Measurements from ENCODE around the gene CAB39. TPM values are rescaled to one million over a fixed set of nuclear protein-coding genes. Genes with fewer than 3 reads are reported as not detected.

The CAB39 gene
- polyA plus RNA-seq, 4 donors = 38.2 to 92.2 (median 56.5) TPM

GRCh38 chr2:230779126-230779525 is 66.5 kb downstream of the CAB39 start:
- H3K36me3 ChIP-seq (ENCODE audit: control insufficient read depth in 3 of 3, insufficient read depth in 2 of 3, low read depth in 1 of 3, low read length in 3 of 3) = peaks cover 0 to 19% (median 0%) of the 10 kb centered on the region in 3 donors
- no peak overlapping the region for H3K27ac ChIP-seq (ENCODE audit: low read depth in 1 of 3, low read length in 2 of 3)
- peaks cover 0 to 3% of the 10 kb centered on the region in 2 donors for H3K9me3 ChIP-seq (ENCODE audit: control insufficient read depth in 2 of 2, insufficient read depth in 1 of 2, low read depth in 1 of 2, low read length in 1 of 2)
- H3K4me1 ChIP-seq (ENCODE audit: control insufficient read depth in 3 of 3, insufficient read depth in 2 of 3, low read depth in 1 of 3, low read length in 2 of 3) = peaks cover 0 to 11% (median 5%) of the 10 kb centered on the region in 3 donors
- DNase-seq (peak in 1 of 2 donors; percentile 17), FAIRE-seq (no peak)
- 60 to 75% (median 71%) methylated on average over 3 of the region's 3 CpGs for WGBS, 3 donors
- no peaks in the 10 kb centered on the region for H3K27me3 ChIP-seq (ENCODE audit: control insufficient read depth in 3 of 3, insufficient read depth in 3 of 3, low read length in 3 of 3)
- H3K4me3 ChIP-seq (ENCODE audit: low read depth in 1 of 3, low read length in 3 of 3) = no peak overlapping the region

GRCh38 chr2:230779607-230780006 is 67.0 kb downstream of the CAB39 start:
- Histone ChIP-seq H3K4me1 (ENCODE audit: control insufficient read depth in 3 of 3, insufficient read depth in 2 of 3, low read depth in 1 of 3, low read length in 2 of 3) (peaks cover 0 to 11% (median 5%) of the 10 kb centered on the region in 3 donors), H3K27ac (ENCODE audit: low read depth in 1 of 3, low read length in 2 of 3) (no peak overlapping the region), H3K27me3 (ENCODE audit: control insufficient read depth in 3 of 3, insufficient read depth in 3 of 3, low read length in 3 of 3) (no peaks in the 10 kb centered on the region), H3K36me3 (ENCODE audit: control insufficient read depth in 3 of 3, insufficient read depth in 2 of 3, low read depth in 1 of 3, low read length in 3 of 3) (peaks cover 0 to 19% (median 2%) of the 10 kb centered on the region in 3 donors), H3K4me3 (ENCODE audit: low read depth in 1 of 3, low read length in 3 of 3) (no peak overlapping the region), H3K9me3 (ENCODE audit: control insufficient read depth in 2 of 2, insufficient read depth in 1 of 2, low read depth in 1 of 2, low read length in 1 of 2) (peaks cover 0 to 7% of the 10 kb centered on the region in 2 donors)
- FAIRE-seq (no peak), DNase-seq (no peak)
- WGBS, 3 donors = 90 to 100% (median 96%) methylated on average over 1 of the region's 1 CpG

- no peak for FAIRE-seq
Observed at GRCh38 chr2:230781130-230781797, 68.6 kb downstream of the CAB39 start.

GRCh38 chr2:230783101-230783500 is 70.5 kb downstream of the CAB39 start:
- Histone ChIP-seq H3K9me3 (ENCODE audit: control insufficient read depth in 2 of 2, insufficient read depth in 1 of 2, low read depth in 1 of 2, low read length in 1 of 2) (peaks cover 1 to 12% of the 10 kb centered on the region in 2 donors), H3K36me3 (ENCODE audit: control insufficient read depth in 3 of 3, insufficient read depth in 2 of 3, low read depth in 1 of 3, low read length in 3 of 3) (peaks cover 0 to 18% (median 2%) of the 10 kb centered on the region in 3 donors), H3K4me1 (ENCODE audit: control insufficient read depth in 3 of 3, insufficient read depth in 2 of 3, low read depth in 1 of 3, low read length in 2 of 3) (peaks cover 2 to 10% (median 4%) of the 10 kb centered on the region in 3 donors), H3K4me3 (ENCODE audit: low read depth in 1 of 3, low read length in 3 of 3) (no peak overlapping the region), H3K27me3 (ENCODE audit: control insufficient read depth in 3 of 3, insufficient read depth in 3 of 3, low read length in 3 of 3) (no peaks in the 10 kb centered on the region), H3K27ac (ENCODE audit: low read depth in 1 of 3, low read length in 2 of 3) (no peak overlapping the region)
- 94 to 97% (median 95%) methylated on average over 5 of the region's 5 CpGs for WGBS, 3 donors
- FAIRE-seq (no peak), DNase-seq (no peak)

More at GRCh38 chr2:230781130-230781797, 68.6 kb downstream of the CAB39 start:
- Histone ChIP-seq H3K9me3 (ENCODE audit: control insufficient read depth in 2 of 2, insufficient read depth in 1 of 2, low read depth in 1 of 2, low read length in 1 of 2) (peaks cover 1 to 10% of the 10 kb centered on the region in 2 donors), H3K36me3 (ENCODE audit: control insufficient read depth in 3 of 3, insufficient read depth in 2 of 3, low read depth in 1 of 3, low read length in 3 of 3) (peaks cover 0 to 18% (median 2%) of the 10 kb centered on the region in 3 donors), H3K4me3 (ENCODE audit: low read depth in 1 of 3, low read length in 3 of 3) (no peak overlapping the region), H3K4me1 (ENCODE audit: control insufficient read depth in 3 of 3, insufficient read depth in 2 of 3, low read depth in 1 of 3, low read length in 2 of 3) (peaks cover 2 to 11% (median 5%) of the 10 kb centered on the region in 3 donors), H3K27ac (ENCODE audit: low read depth in 1 of 3, low read length in 2 of 3) (peak overlapping the region in 1 of 3 donors; percentile 30), H3K27me3 (ENCODE audit: control insufficient read depth in 3 of 3, insufficient read depth in 3 of 3, low read length in 3 of 3) (no peaks in the 10 kb centered on the region)
- peak in 1 of 2 donors; percentile 39 for DNase-seq
- WGBS, 3 donors = 76 to 84% (median 84%) methylated on average over 5 of the region's 5 CpGs

GRCh38 chr2:230784795-230785194 is 72.2 kb downstream of the CAB39 start:
- H3K4me1 ChIP-seq (ENCODE audit: control insufficient read depth in 3 of 3, insufficient read depth in 2 of 3, low read depth in 1 of 3, low read length in 2 of 3) = peaks cover 0 to 7% (median 2%) of the 10 kb centered on the region in 3 donors
- FAIRE-seq = no peak
- WGBS, 3 donors = 83 to 88% (median 84%) methylated on average over 4 of the region's 4 CpGs

GRCh38 chr2:230785346-230785745 is 72.7 kb downstream of the CAB39 start:
- H3K4me1 ChIP-seq (ENCODE audit: control insufficient read depth in 3 of 3, insufficient read depth in 2 of 3, low read depth in 1 of 3, low read length in 2 of 3) = peaks cover 0 to 4% (median 2%) of the 10 kb centered on the region in 3 donors
- no peak for FAIRE-seq

More at GRCh38 chr2:230784795-230785194, 72.2 kb downstream of the CAB39 start:
- Histone ChIP-seq H3K36me3 (ENCODE audit: control insufficient read depth in 3 of 3, insufficient read depth in 2 of 3, low read depth in 1 of 3, low read length in 3 of 3) (peaks cover 0 to 23% (median 2%) of the 10 kb centered on the region in 3 donors), H3K27ac (ENCODE audit: low read depth in 1 of 3, low read length in 2 of 3) (no peak overlapping the region), H3K9me3 (ENCODE audit: control insufficient read depth in 2 of 2, insufficient read depth in 1 of 2, low read depth in 1 of 2, low read length in 1 of 2) (peaks cover 1 to 19% of the 10 kb centered on the region in 2 donors), H3K27me3 (ENCODE audit: control insufficient read depth in 3 of 3, insufficient read depth in 3 of 3, low read length in 3 of 3) (no peaks in the 10 kb centered on the region), H3K4me3 (ENCODE audit: low read depth in 1 of 3, low read length in 3 of 3) (no peak overlapping the region)
- DNase-seq = no peak

GRCh38 chr2:230787101-230787500 is 74.5 kb downstream of the CAB39 start:
- H3K27me3 ChIP-seq (ENCODE audit: control insufficient read depth in 3 of 3, insufficient read depth in 3 of 3, low read length in 3 of 3) = no peaks in the 10 kb centered on the region
- H3K4me1 ChIP-seq (ENCODE audit: control insufficient read depth in 3 of 3, insufficient read depth in 2 of 3, low read depth in 1 of 3, low read length in 2 of 3) = peaks cover 0 to 2% (median 0%) of the 10 kb centered on the region in 3 donors
- peaks cover 1 to 19% of the 10 kb centered on the region in 2 donors for H3K9me3 ChIP-seq (ENCODE audit: control insufficient read depth in 2 of 2, insufficient read depth in 1 of 2, low read depth in 1 of 2, low read length in 1 of 2)
- DNase-seq (no peak), FAIRE-seq (no peak)
- H3K4me3 ChIP-seq (ENCODE audit: low read depth in 1 of 3, low read length in 3 of 3) = no peak overlapping the region
- WGBS, 3 donors = 96 to 98% (median 97%) methylated on average over 2 of the region's 2 CpGs
- H3K36me3 ChIP-seq (ENCODE audit: control insufficient read depth in 3 of 3, insufficient read depth in 2 of 3, low read depth in 1 of 3, low read length in 3 of 3) = peaks cover 2 to 32% (median 3%) of the 10 kb centered on the region in 3 donors
- no peak overlapping the region for H3K27ac ChIP-seq (ENCODE audit: low read depth in 1 of 3, low read length in 2 of 3)

More at GRCh38 chr2:230785346-230785745, 72.7 kb downstream of the CAB39 start:
- 92 to 97% (median 96%) methylated on average over 6 of the region's 6 CpGs for WGBS, 3 donors
- Histone ChIP-seq H3K4me3 (ENCODE audit: low read depth in 1 of 3, low read length in 3 of 3) (no peak overlapping the region), H3K9me3 (ENCODE audit: control insufficient read depth in 2 of 2, insufficient read depth in 1 of 2, low read depth in 1 of 2, low read length in 1 of 2) (peaks cover 1 to 19% of the 10 kb centered on the region in 2 donors), H3K27ac (ENCODE audit: low read depth in 1 of 3, low read length in 2 of 3) (no peak overlapping the region), H3K36me3 (ENCODE audit: control insufficient read depth in 3 of 3, insufficient read depth in 2 of 3, low read depth in 1 of 3, low read length in 3 of 3) (peaks cover 0 to 27% (median 2%) of the 10 kb centered on the region in 3 donors), H3K27me3 (ENCODE audit: control insufficient read depth in 3 of 3, insufficient read depth in 3 of 3, low read length in 3 of 3) (no peaks in the 10 kb centered on the region)
- DNase-seq = no peak

GRCh38 chr2:230788554-230789175 is 76.0 kb downstream of the CAB39 start:
- DNase-seq (no peak), FAIRE-seq (no peak)
- H3K36me3 ChIP-seq (ENCODE audit: control insufficient read depth in 3 of 3, insufficient read depth in 2 of 3, low read depth in 1 of 3, low read length in 3 of 3) = peaks cover 2 to 21% (median 3%) of the 10 kb centered on the region in 3 donors
- H3K4me1 ChIP-seq (ENCODE audit: control insufficient read depth in 3 of 3, insufficient read depth in 2 of 3, low read depth in 1 of 3, low read length in 2 of 3) = peaks cover 0 to 2% (median 2%) of the 10 kb centered on the region in 3 donors
- WGBS, 3 donors = 97 to 99% (median 97%) methylated on average over 3 of the region's 3 CpGs
- no peaks in the 10 kb centered on the region for H3K27me3 ChIP-seq (ENCODE audit: control insufficient read depth in 3 of 3, insufficient read depth in 3 of 3, low read length in 3 of 3)
- no peak overlapping the region for H3K27ac ChIP-seq (ENCODE audit: low read depth in 1 of 3, low read length in 2 of 3)
- H3K4me3 ChIP-seq (ENCODE audit: low read depth in 1 of 3, low read length in 3 of 3) = no peak overlapping the region
- peaks cover 1 to 19% of the 10 kb centered on the region in 2 donors for H3K9me3 ChIP-seq (ENCODE audit: control insufficient read depth in 2 of 2, insufficient read depth in 1 of 2, low read depth in 1 of 2, low read length in 1 of 2)
